ENCODE measurements around the gene TRMT2A.

TRMT2A gene

DNA sequence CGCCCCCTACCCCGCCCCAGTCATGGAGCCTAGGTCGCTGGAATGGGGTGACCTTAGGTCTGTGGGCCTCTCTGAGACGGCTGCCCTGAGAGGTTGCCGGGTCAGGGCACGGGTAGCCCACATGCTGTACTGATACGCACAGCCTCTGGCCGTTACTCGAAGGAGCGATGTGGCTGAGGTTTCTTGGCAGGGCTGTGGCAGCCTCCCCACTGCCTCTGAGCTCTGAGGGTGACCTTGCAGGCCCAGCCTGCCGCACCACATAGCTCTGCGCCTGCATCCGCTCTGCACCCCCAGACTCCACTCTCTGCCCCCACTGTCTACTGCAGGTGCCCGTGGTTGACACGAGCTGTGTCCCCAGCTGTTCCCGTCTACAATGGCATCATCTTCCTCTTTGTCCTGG, 21.8 kb upstream of the TRMT2A start:
- no peak overlapping the region for H3K4me3 ChIP-seq (ENCODE audit: low read length)
- H3K27me3 ChIP-seq (replicated peaks; ENCODE audit: control insufficient read depth, insufficient read depth, low read length), result no peaks in the 10 kb centered on the region
- peaks cover 20% of the 10 kb centered on the region for H3K4me1 ChIP-seq (ENCODE audit: control insufficient read depth, insufficient read depth, low read length)
- H3K9ac ChIP-seq (ENCODE audit: low read length), result no peak overlapping the region
- H3K9me3 ChIP-seq (ENCODE audit: control insufficient read depth, low read length), result no peaks in the 10 kb centered on the region
- peaks cover 5% of the 10 kb centered on the region for H3K36me3 ChIP-seq (ENCODE audit: control insufficient read depth, insufficient read depth, low read length, severe bottlenecking)
- no peak for DNase-seq (ENCODE audit: low read depth)

DNA sequence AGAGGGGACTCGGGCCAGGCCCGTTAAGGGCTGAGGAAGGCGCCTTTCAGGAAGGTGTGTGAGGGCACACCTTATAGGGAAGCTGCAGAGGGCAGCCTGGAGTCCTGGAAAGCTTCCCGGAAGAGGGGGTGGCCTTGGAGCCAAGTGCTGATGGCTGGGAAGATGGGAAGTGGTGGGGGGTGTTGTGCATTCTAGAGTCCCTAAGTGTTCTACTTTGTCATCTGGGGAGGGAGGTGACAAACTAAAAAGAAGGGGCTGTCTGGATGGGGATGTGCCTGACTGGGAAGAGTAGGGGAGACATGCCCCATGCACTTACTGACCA, 21.4 kb upstream of the TRMT2A start:
- Histone ChIP-seq H3K4me3 (ENCODE audit: low read length) (no peak overlapping the region), H3K36me3 (ENCODE audit: control insufficient read depth, insufficient read depth, low read length, severe bottlenecking) (peaks cover 5% of the 10 kb centered on the region), H3K9me3 (ENCODE audit: control insufficient read depth, low read length) (no peaks in the 10 kb centered on the region), H3K27me3 (replicated peaks; ENCODE audit: control insufficient read depth, insufficient read depth, low read length) (no peaks in the 10 kb centered on the region), H3K9ac (ENCODE audit: low read length) (no peak overlapping the region), H3K4me1 (ENCODE audit: control insufficient read depth, insufficient read depth, low read length) (peaks cover 20% of the 10 kb centered on the region)
- no peak for DNase-seq (ENCODE audit: low read depth)

DNA sequence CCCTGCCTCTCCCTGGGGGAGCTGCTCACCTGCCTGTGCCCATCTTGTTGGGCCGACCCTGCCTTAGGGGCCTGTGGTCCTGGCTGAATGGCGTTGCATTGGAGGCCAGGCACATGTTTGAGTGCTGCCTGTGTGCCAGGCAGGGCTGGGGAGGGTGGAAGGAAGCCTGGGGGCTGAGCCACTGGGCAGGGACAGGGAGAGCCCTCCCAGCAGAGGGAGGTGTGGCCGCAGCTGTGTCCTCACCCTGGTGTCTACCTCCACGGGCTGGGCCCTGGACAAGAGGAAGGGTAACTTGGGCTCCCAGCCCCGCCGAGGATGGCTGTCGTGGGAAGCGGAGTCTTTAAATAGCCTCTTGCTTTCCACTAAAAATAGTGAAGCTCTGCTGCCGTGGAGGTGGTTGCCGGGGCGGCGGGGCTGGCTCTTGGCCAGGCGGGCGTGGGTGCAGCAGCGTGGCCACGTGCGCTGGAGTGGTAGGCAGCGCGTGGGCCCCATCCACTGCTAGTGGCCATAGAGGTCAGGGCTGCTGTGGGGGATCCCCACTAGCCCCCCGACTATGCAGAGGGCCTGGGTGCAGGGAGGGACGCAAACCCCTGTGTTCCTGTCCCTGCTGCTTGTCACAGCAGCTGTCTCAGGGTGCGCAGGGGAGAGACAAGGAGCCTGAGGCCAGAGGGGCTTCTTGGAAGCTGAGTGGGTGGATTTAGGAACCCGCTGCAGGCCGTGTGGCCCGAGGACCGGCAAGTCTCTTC, 20.8 kb upstream of the TRMT2A start:
- Histone ChIP-seq H3K9me3 (ENCODE audit: control insufficient read depth, low read length) (no peaks in the 10 kb centered on the region), H3K9ac (ENCODE audit: low read length) (no peak overlapping the region), H3K4me3 (ENCODE audit: low read length) (no peak overlapping the region), H3K4me1 (ENCODE audit: control insufficient read depth, insufficient read depth, low read length) (peaks cover 25% of the 10 kb centered on the region), H3K36me3 (ENCODE audit: control insufficient read depth, insufficient read depth, low read length, severe bottlenecking) (peaks cover 5% of the 10 kb centered on the region), H3K27me3 (replicated peaks; ENCODE audit: control insufficient read depth, insufficient read depth, low read length) (no peaks in the 10 kb centered on the region)
- no peak for DNase-seq (ENCODE audit: low read depth)

DNA sequence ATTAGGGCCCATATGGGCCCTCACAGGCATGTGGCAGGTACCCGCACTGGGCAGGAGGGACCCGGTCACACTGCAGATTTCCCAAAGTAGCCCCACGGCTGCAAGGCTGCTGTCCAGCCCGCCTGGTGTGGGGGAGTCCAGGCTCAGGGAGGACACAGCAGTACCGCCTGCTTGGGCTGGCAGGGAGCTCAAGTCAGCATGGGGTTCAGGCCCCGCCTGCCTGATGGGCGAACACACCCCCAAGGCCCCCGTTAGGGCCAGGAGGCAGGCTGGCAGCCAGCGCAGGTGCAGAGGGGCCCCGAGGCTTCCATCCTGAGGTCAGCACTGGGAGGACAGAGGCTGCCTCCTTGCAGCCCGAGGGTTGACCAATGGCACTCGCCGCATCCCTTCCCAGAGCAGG, 20.1 kb upstream of the TRMT2A start:
- DNase-seq (ENCODE audit: low read depth), result no peak
- no peaks in the 10 kb centered on the region for H3K9me3 ChIP-seq (ENCODE audit: control insufficient read depth, low read length)
- H3K36me3 ChIP-seq (ENCODE audit: control insufficient read depth, insufficient read depth, low read length, severe bottlenecking), result peaks cover 5% of the 10 kb centered on the region
- no peak overlapping the region for H3K9ac ChIP-seq (ENCODE audit: low read length)
- H3K27me3 ChIP-seq (replicated peaks; ENCODE audit: control insufficient read depth, insufficient read depth, low read length), result no peaks in the 10 kb centered on the region
- no peak overlapping the region for H3K4me3 ChIP-seq (ENCODE audit: low read length)
- peaks cover 25% of the 10 kb centered on the region for H3K4me1 ChIP-seq (ENCODE audit: control insufficient read depth, insufficient read depth, low read length)

DNA sequence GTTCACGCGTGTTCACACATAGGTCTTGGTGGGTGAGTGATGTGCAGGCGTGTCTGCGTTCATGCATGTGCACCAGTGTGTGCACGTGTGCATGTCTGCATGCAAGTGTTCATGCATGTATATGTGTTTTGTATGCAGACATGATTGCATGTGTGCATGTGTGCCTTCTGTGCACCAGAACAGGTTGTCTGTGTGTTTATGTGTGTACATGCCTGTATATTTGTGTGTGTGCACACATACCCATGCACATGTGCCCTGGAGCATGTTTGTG, 19.5 kb upstream of the TRMT2A start:
- peaks cover 5% of the 10 kb centered on the region for H3K36me3 ChIP-seq (ENCODE audit: control insufficient read depth, insufficient read depth, low read length, severe bottlenecking)
- H3K9me3 ChIP-seq (ENCODE audit: control insufficient read depth, low read length), result no peaks in the 10 kb centered on the region
- H3K4me3 ChIP-seq (ENCODE audit: low read length), result no peak overlapping the region
- H3K9ac ChIP-seq (ENCODE audit: low read length), result no peak overlapping the region
- H3K27me3 ChIP-seq (replicated peaks; ENCODE audit: control insufficient read depth, insufficient read depth, low read length), result no peaks in the 10 kb centered on the region
- peaks cover 19% of the 10 kb centered on the region for H3K4me1 ChIP-seq (ENCODE audit: control insufficient read depth, insufficient read depth, low read length)
- no peak for DNase-seq (ENCODE audit: low read depth)

DNA sequence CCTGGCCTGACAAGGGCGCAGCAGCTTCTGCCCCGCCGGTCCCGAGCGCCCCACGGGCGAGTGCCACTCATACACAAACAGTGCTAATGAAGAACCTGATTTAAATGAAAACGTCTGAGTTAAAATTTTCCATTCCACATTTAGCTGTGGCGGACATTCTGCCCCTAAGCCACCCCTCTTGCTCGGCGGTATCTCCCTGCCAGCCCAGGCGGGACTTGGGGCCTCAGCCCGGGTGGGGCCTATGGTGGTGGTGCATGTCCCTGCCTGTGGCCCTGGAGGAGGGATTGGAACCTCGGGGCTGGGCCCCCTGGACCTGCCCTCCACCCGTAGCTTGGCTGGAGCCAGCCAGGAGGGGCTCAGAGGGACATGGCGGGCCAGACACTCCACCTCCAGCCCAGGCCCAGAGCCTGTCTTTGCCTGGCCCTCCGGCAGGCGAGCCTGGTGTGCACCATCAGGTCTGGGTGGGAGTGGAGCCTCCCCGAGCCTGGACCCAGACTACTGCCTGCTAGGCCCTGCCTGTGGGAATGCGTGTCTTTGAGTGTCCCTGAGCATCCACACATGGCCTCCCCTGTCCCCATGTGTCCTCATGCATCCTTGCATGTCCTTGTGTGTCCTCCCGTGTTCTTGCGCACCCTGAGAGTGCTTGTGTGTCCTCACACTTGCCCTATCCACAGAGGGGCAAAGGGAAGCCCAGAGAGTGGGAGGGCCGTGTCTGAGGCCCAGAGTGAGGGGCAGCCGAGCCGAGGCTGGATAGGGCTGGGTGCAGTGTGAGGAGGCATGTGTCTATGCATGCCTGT, 19.0 kb upstream of the TRMT2A start:
- H3K36me3 ChIP-seq (ENCODE audit: control insufficient read depth, insufficient read depth, low read length, severe bottlenecking), result peaks cover 5% of the 10 kb centered on the region
- no peaks in the 10 kb centered on the region for H3K9me3 ChIP-seq (ENCODE audit: control insufficient read depth, low read length)
- no peak overlapping the region for H3K4me3 ChIP-seq (ENCODE audit: low read length)
- no peak for DNase-seq (ENCODE audit: low read depth)
- H3K9ac ChIP-seq (ENCODE audit: low read length), result peak overlapping the region; percentile 25
- H3K27me3 ChIP-seq (replicated peaks; ENCODE audit: control insufficient read depth, insufficient read depth, low read length), result no peaks in the 10 kb centered on the region
- peaks cover 16% of the 10 kb centered on the region for H3K4me1 ChIP-seq (ENCODE audit: control insufficient read depth, insufficient read depth, low read length)

DNA sequence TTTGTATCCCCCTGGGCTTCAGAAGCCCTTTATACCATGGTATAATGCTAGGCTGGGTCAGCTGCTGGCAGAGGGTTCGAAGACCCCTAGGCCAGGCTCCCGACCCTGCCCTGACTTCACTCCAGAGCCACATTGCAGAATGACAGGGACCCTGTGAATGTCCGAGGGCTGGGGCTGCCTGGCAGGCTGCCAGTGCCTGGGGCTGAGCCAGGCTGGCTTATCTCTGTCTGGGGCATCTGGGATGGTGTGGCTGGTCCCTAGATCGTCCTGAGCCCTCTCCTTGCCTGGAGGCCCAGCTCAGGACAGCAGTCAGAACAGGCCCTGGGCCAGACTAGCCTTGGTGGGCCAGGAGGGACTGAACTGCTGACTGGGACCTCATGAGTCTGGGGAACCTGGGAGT, 18.2 kb upstream of the TRMT2A start:
- Histone ChIP-seq H3K9ac (ENCODE audit: low read length) (no peak overlapping the region), H3K4me1 (ENCODE audit: control insufficient read depth, insufficient read depth, low read length) (peaks cover 18% of the 10 kb centered on the region), H3K36me3 (ENCODE audit: control insufficient read depth, insufficient read depth, low read length, severe bottlenecking) (peaks cover 5% of the 10 kb centered on the region), H3K27me3 (replicated peaks; ENCODE audit: control insufficient read depth, insufficient read depth, low read length) (no peaks in the 10 kb centered on the region), H3K4me3 (ENCODE audit: low read length) (no peak overlapping the region), H3K9me3 (ENCODE audit: control insufficient read depth, low read length) (no peaks in the 10 kb centered on the region)
- no peak for DNase-seq (ENCODE audit: low read depth)

DNA sequence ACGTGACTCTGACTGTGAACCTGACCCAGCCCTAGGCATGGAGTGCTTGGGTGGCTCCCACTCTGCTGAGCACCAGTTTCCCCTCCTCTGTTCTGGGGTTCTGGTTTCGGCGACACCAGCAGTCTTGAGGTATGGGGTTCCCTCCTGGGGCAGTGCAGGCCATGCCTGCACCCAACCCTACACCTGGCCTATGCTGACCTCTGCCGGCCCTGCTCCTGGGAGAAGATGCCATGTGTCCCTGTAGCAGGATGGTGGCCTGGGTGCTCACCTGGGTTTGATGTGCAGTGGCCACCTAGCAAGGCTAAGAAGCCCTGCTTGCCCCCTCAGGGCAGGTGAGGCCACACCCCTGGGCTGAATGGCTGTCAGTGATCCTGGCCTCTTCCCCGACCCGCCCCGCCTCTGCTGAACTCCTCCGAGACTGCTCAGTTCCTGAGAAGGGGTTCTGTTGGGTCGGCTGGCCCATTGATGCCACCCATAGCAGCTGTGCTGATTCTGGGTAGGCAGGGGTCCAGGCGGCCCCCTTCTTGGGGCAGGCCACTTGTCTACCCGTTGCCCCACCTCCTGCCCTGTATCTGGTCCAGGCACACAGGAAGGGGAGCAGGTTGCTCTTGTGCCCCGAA, 17.0 kb upstream of the TRMT2A start:
- peaks cover 18% of the 10 kb centered on the region for H3K4me1 ChIP-seq (ENCODE audit: control insufficient read depth, insufficient read depth, low read length)
- H3K9ac ChIP-seq (ENCODE audit: low read length), result no peak overlapping the region
- no peaks in the 10 kb centered on the region for H3K27me3 ChIP-seq (replicated peaks; ENCODE audit: control insufficient read depth, insufficient read depth, low read length)
- H3K36me3 ChIP-seq (ENCODE audit: control insufficient read depth, insufficient read depth, low read length, severe bottlenecking), result no peaks in the 10 kb centered on the region
- DNase-seq (ENCODE audit: low read depth), result no peak
- H3K4me3 ChIP-seq (ENCODE audit: low read length), result no peak overlapping the region
- H3K9me3 ChIP-seq (ENCODE audit: control insufficient read depth, low read length), result no peaks in the 10 kb centered on the region

DNA sequence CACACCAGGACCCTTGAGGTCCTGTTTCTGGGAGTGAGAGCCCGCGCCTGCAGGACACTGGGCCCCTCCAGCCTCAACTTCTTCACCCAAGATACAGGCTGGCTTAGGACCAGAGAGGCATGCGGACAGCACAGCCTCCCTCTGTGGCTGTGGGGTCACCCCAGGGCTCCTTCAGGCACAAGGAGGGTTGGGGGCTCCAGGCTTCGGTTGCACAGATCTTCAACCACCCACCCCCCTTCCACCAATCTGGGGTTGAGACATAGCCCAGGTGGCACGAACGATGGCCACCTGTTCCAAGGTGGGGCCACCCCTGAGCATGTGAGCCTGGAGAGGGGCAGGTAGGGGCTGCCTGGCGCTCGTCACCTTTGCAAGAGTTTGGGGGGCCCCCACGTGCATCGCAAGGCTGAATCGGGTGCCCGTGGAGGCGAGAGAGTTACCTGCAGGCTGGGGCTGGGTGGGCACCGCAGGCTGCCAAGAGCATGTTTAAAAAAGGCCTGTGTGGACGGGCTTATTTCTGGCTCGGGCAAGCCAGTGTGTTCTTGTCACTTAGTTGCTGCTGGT, 15.7 kb upstream of the TRMT2A start:
- H3K4me1 ChIP-seq (ENCODE audit: control insufficient read depth, insufficient read depth, low read length), result peaks cover 13% of the 10 kb centered on the region
- no peaks in the 10 kb centered on the region for H3K27me3 ChIP-seq (replicated peaks; ENCODE audit: control insufficient read depth, insufficient read depth, low read length)
- peak overlapping the region; percentile 87 for H3K4me3 ChIP-seq (ENCODE audit: low read length)
- H3K9me3 ChIP-seq (ENCODE audit: control insufficient read depth, low read length), result no peaks in the 10 kb centered on the region
- H3K36me3 ChIP-seq (ENCODE audit: control insufficient read depth, insufficient read depth, low read length, severe bottlenecking), result no peaks in the 10 kb centered on the region
- H3K9ac ChIP-seq (ENCODE audit: low read length), result peak overlapping the region; percentile 89
- no peak for DNase-seq (ENCODE audit: low read depth)

DNA sequence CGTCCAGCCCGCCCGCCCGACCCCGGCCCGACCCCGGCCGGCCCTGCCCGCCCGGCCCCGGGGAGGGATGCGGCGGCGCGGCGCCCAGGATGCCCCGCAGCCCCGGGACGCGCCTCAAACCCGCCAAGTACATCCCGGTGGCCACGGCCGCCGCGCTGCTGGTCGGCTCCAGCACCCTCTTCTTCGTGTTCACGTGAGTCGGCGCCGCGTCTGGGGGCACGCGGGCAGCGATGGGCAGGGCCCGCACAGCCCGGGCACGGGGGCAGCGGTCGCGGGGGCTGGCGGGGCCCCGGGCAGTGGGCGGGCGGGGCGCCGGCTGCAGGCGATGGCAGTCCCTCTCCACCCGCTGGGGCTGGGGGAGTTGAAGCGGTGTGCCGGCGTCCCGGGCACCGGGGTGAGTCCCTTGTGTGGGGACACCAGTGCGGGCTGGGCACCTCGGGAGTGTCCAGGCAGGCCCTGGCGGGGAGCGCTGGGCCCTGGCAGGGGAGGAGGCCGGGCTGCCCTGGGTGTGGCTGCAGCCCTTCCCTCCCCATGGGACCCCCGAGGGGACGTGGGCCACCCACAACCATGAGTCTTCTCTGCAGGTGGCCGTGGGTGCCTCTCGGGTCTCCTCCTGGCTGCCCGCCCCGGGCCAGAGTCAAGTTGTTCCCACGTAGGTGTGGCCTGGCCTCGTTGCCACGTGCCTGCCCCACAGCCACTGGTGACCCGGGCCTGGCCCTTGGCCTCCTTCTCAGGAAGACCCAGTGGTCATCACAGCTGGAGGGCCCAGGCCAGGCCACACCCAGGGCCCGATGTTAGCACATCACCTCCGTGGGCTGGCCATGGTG, 15.0 kb upstream of the TRMT2A start:
- peak overlapping the region; percentile 89 for H3K9ac ChIP-seq (ENCODE audit: low read length)
- peaks cover 5% of the 10 kb centered on the region for H3K36me3 ChIP-seq (ENCODE audit: control insufficient read depth, insufficient read depth, low read length, severe bottlenecking)
- H3K4me3 ChIP-seq (ENCODE audit: low read length), result peak overlapping the region; percentile 87
- peaks cover 13% of the 10 kb centered on the region for H3K4me1 ChIP-seq (ENCODE audit: control insufficient read depth, insufficient read depth, low read length)
- DNase-seq (ENCODE audit: low read depth), result peak; percentile 72
- H3K27me3 ChIP-seq (replicated peaks; ENCODE audit: control insufficient read depth, insufficient read depth, low read length), result no peaks in the 10 kb centered on the region
- H3K9me3 ChIP-seq (ENCODE audit: control insufficient read depth, low read length), result no peaks in the 10 kb centered on the region

DNA sequence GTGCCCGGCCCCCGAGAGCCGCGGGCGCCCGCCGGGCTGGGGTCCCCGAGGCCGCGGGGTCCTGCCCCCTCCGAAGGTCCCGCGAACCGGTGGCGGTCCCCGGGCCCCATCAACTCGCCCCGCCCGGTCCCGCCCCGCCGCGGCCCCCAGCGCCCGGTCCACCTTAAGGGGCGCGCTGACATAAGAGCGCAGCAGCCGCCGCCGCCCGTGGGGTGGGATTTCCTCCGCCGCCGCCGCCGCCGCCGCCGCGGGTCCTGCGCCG, 14.5 kb upstream of the TRMT2A start, which contains the start of gene ZDHHC8:
ZDHHC8 (plus strand) TSS at position 208 of the 262 bp plus-strand sequence. CDS start 144 bp downstream, outside the sequence.
- DNase-seq (ENCODE audit: low read depth), result no peak
- H3K9me3 ChIP-seq (ENCODE audit: control insufficient read depth, low read length), result no peaks in the 10 kb centered on the region
- H3K27me3 ChIP-seq (replicated peaks; ENCODE audit: control insufficient read depth, insufficient read depth, low read length), result no peaks in the 10 kb centered on the region
- peaks cover 13% of the 10 kb centered on the region for H3K4me1 ChIP-seq (ENCODE audit: control insufficient read depth, insufficient read depth, low read length)
- H3K36me3 ChIP-seq (ENCODE audit: control insufficient read depth, insufficient read depth, low read length, severe bottlenecking), result peaks cover 10% of the 10 kb centered on the region
- peak within 1 kb of the TSS; percentile 93 for H3K9ac ChIP-seq (ENCODE audit: low read length)
- H3K4me3 ChIP-seq (ENCODE audit: low read length), result peak within 1 kb of the TSS; percentile 88

Data from adipocyte (in vitro differentiated cells).